Measurements from ENCODE around the gene ZNF573.

ZNF573 gene

DNA sequence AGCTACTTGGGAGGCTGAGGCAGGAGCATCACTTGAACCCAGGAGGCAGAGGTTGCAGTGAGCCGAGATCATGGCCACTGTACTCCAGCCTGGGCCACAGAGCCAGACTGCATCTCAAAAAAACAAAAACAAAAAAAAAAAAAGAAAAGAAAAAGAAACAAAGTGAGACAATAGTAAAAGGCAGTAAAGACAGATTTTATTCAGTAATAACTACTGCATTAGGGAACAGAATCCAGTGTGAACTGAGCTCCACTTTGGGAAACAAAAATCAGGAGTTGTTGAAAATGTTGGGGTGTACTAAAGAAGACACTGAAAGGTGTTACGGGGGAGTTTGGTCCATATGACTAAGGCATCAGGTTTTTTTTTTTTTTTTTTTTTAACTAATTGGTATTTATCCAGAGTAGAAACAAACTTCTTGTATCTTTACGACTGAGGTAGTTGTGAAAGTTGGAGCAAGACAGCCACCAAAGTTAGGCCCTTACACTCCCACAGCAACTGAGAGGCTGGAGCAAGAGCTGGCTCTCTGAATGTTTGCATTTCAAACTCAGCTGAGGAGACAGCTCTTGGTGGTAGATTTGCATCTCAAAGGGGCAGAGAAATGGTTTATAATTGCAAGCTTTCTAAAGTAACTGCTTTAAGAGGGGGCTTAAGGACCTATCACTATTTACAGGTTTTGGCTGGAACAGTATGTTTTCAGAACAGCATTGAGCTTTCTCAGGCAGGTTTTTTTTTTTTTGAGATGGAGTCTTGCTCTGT, 84.1 kb downstream of the ZNF573 start:
- no peak for DNase-seq

DNA sequence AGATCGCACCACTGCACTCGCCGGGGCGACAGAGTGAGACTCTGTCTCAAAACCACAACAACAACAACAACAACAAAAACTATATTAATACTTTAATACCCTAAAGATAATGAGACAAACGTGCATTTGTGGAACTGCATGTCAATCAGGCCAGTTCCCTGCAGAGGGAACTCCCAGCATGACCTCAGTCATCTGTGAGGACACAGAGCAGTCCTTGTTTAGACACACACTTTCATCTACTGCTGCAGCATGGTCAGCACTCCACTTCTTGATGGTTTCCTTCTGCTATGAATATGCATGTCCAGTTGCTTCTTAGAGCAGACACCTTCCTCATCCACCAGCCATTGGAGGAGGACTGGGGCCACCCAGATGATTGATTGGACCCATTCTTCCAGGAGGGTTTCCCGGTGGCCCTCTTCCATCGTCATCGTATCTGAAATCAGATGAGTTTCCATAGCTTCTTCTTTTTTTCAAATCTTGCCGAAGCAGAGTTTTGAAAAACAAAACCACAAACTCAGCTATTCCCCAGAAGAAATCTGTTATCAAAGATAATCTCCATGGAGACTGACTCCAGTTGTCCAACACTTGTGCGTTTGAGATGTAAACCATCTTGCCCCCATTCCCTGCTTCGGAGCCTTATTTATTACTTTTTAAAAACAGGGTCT, 86.3 kb downstream of the ZNF573 start:
- no peak for DNase-seq

DNA sequence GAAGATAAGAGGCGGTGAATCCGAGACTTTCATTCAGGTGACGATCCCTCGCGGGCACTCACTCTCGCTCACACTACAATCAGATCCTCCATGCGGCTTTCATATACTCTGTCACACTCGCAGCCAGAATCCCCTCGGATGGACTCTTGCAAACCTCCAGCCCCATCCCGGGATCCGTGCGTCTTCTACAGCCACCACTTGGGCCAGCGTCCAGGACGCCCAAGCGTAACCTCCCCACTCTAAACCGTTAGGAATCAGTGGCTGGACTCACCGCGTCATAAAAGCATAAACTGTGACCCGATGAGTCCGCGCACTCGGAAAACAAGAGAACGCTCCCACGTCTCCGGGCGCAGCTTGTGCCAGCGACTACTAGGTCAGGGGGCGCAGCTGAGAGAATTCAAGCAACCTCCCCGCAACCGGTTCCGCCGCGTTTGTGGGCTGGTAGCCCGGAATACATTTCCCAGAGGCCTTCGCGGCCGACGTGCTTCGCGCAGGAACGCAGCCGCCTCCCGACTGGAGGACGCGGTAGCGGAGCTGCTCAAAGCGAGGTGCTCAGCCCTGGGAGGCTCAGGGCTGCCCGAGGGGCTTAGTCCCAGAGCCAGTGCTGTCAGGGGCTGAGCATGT, 87.4 kb downstream of the ZNF573 start:
- DNase-seq: peak; percentile 73
